K562 (cell line): ENCODE results near the gene OSBPL10. TPM values are rescaled to one million over a fixed set of nuclear protein-coding genes. Genes with fewer than 3 reads are reported as not detected.

Experiments
- ATAC-seq: fragments of 200-7000 bp; cut with Tn5 transposase; 3 replicates; pipeline ENCODE4 v1.9.1; 2020; ENCODE audit warnings: moderate library complexity
- BruUV-seq: library from RNA; stranded (reverse); fragments of 400-500 nt; replicated peaks from 2 replicates; lab custom pipeline; 2021; lab: Mats Ljungman, UMichigan
- CTCF ChIA-PET: fragments of 300-600 bp; formaldehyde crosslinking; extraction: SDS; loops from one replicate; lab custom pipeline; 2021; ENCODE audit warnings: low intra/inter-chr PET ratio; lab: Yijun Ruan, JAX
- POLR2A ChIA-PET: fragments of 300-600, 350-650 bp; sonication (Branson Sonifier 250); formaldehyde crosslinking; extraction: SDS; loops from one replicate; lab custom pipeline; 2021; ENCODE audit warnings: antibody characterized with exemption, inconsistent platforms; lab: Yijun Ruan, JAX
- DNase-seq, 4 experiments: peaks; one replicate each; pipeline versions ENCODE4 v3.0.0 to v3.0.0-alpha.2; 2011 to 2018; ENCODE audit warnings: low spot score in 3 of 4, mixed read lengths in 3 of 4; ENCODE audit errors: extremely low read depth in 1 of 4
- FAIRE-seq: peaks from 2 replicates; lab custom pipeline; 2011; peaks lifted over from hg19 to GRCh38; lab: Jason Lieb, UNC
- H2AFZ ChIP-seq: 2 replicates; pipeline ENCODE4 v1.6.0; 2011; ENCODE audit warnings: low read depth, low read length, control low read depth, inconsistent platforms
- H3K27ac ChIP-seq: fragments of 200-600 bp; 3 replicates; pipeline ENCODE4 v1.8.0; 2011; ENCODE audit warnings: low read depth, mild to moderate bottlenecking, control low read depth, inconsistent platforms, low read length, moderate library complexity, mixed read lengths; ENCODE audit errors: extremely low read depth
- H3K27me3 ChIP-seq, 2 experiments: fragments of 300-600 bp in 1 of 2; 2 replicates in 1 of 2; 3 replicates in 1 of 2; pipeline versions ENCODE4 v1.6.0 to v1.8.0; 2011; ENCODE audit warnings: inconsistent platforms in 2 of 2, low read length in 2 of 2, mild to moderate bottlenecking in 1 of 2, mixed read lengths in 1 of 2, moderate library complexity in 1 of 2; ENCODE audit not compliant: control insufficient read depth in 2 of 2, insufficient read depth in 2 of 2
- H3K36me3 ChIP-seq: fragments of 300-600 bp; 3 replicates; pipeline ENCODE4 v1.8.0; 2011; ENCODE audit warnings: mild to moderate bottlenecking, low read length, inconsistent platforms; ENCODE audit not compliant: control insufficient read depth, insufficient read depth
- H3K4me1 ChIP-seq, 2 experiments: fragments of 200-600 bp in 1 of 2; replicated peaks in 1 of 2; 2 replicates in 1 of 2; 3 replicates in 1 of 2; pipeline versions ENCODE4 v1.5.1 to v1.8.0; 2011; ENCODE audit warnings: inconsistent platforms in 2 of 2, low read length in 2 of 2, mild to moderate bottlenecking in 1 of 2, mixed read lengths in 1 of 2, moderate library complexity in 1 of 2; ENCODE audit not compliant: control insufficient read depth in 2 of 2, insufficient read depth in 2 of 2
- H3K4me2 ChIP-seq: 2 replicates; pipeline ENCODE4 v1.6.1; 2011; ENCODE audit warnings: low read length, control low read depth, inconsistent platforms, mixed read lengths; ENCODE audit not compliant: insufficient read depth
- H3K4me3 ChIP-seq: fragments of 200-600 bp; sonication (generic), shearing (Covaris generic); 2 replicates; pipeline ENCODE4 v1.5.1; 2016; ENCODE audit warnings: control low read depth, inconsistent platforms
- H3K79me2 ChIP-seq: fragments of 200-600 bp; 3 replicates; pipeline ENCODE4 v1.8.0; 2011; ENCODE audit warnings: low read length, inconsistent platforms; ENCODE audit not compliant: control insufficient read depth, insufficient read depth
- H3K9ac ChIP-seq, 2 experiments: 2 replicates each; pipeline versions ENCODE4 v1.6.0 to v1.6.1; 2011; ENCODE audit warnings: low read depth in 2 of 2, low read length in 2 of 2, control low read depth in 1 of 2, inconsistent platforms in 1 of 2, mild to moderate bottlenecking in 1 of 2, mixed read lengths in 1 of 2; ENCODE audit not compliant: insufficient read depth in 1 of 2
- H3K9me1 ChIP-seq: one replicate; pipeline ENCODE4 v1.6.0; 2011; ENCODE audit warnings: inconsistent platforms, mild to moderate bottlenecking, low read length, moderate library complexity; ENCODE audit not compliant: control insufficient read depth, insufficient read depth
- H3K9me3 ChIP-seq: replicated peaks from 2 replicates; pipeline ENCODE4 v1.5.1; 2011; ENCODE audit warnings: low read depth, low read length, inconsistent platforms; ENCODE audit not compliant: control insufficient read depth, insufficient read depth
- H4K20me1 ChIP-seq: replicated peaks from 2 replicates; pipeline ENCODE4 v1.6.1; 2011; ENCODE audit warnings: low read length, inconsistent platforms, mixed read lengths; ENCODE audit not compliant: control insufficient read depth, insufficient read depth
- BCL6 ChIP-seq: fragments of 250-450 bp; sonication (Bioruptor Pico); IDR thresholded peaks from 2 replicates; pipeline ENCODE4 v1.4.0; 2020
- DDX20 ChIP-seq: fragments of 450-650 bp; IDR thresholded peaks from 2 replicates; pipeline ENCODE4 v1.6.1; 2016; ENCODE audit warnings: missing genetic modification characterization, low read depth, mild to moderate bottlenecking, missing compliant biosample characterization, moderate library complexity
- ZFPM2 ChIP-seq: fragments of 250-450 bp; sonication (Bioruptor Pico); IDR thresholded peaks from 2 replicates; pipeline ENCODE4 v1.5.1; 2022; ENCODE audit warnings: mild to moderate bottlenecking
- WGBS: fragments of 100-300 bp; shearing (Covaris generic); methylation state at CpG from one replicate; pipeline ENCODE4 v1.1.6; 2016; ENCODE audit warnings: low coverage, mixed read lengths; ENCODE audit not compliant: insufficient coverage; ENCODE audit errors: missing lambda C conversion rate; 5-methylcytosine and 5-hydroxymethylcytosine counted together
- in situ Hi-C: fragments of 300-500 bp; cut with MboI; formaldehyde crosslinking; loops from 4 replicates; pipeline ENCODE4 v1.15.0; 2018; ENCODE audit warnings: inconsistent platforms, mixed read lengths
- intact Hi-C: fragments of 100-400 bp; cut with micrococcal nuclease; formaldehyde crosslinking; loops from 2 replicates; pipeline ENCODE4 v1.14.2; 2022
- polyA plus RNA-seq, 8 experiments: library from polyadenylated mRNA; depleted of rRNA in 4 of 8; stranded (reverse) in 5 of 8; unstranded in 3 of 8; fragments of >200 nt; fragmentation: Nextera tagmentation in 2 of 8; fragmentation: Illumina TruSeq in 1 of 8; extraction: Ambion mirVana in 2 of 8; extraction: Trizol in 1 of 8; gene quantifications; 2 replicates each; pipeline versions ENCODE4 v1.2.1 to v1.2.3, GENCODE V29; 2011 to 2014; ENCODE audit warnings: inconsistent platforms in 1 of 8, missing spikeins in 1 of 8
- total RNA-seq, 7 experiments: library from RNA; depleted of rRNA in 6 of 7; stranded (reverse); fragments of >200 nt in 6 of 7; fragmentation: Illumina TruSeq in 2 of 7; extraction: Trizol in 2 of 7; gene quantifications; 2 replicates each; pipeline versions ENCODE4 v1.2.1 to v1.2.3, GENCODE V29; 2011 to 2021; ENCODE audit warnings: low replicate concordance in 1 of 7
- TF ChIP-seq, protein P1 (sequence below): fragments of 450-650 bp; IDR thresholded peaks from 2 replicates; pipeline ENCODE4 v1.6.1; 2016; ENCODE audit warnings: missing biosample characterization, missing genetic modification characterization
- TF ChIP-seq, protein P2 (sequence below), 2 experiments: fragments of 450-650 bp in 1 of 2; IDR thresholded peaks; 2 replicates each; pipeline ENCODE4 v1.6.1; 2011 to 2017; ENCODE audit warnings: low read depth in 2 of 2, antibody characterized with exemption in 1 of 2, borderline replicate concordance in 1 of 2, low read length in 1 of 2, mild to moderate bottlenecking in 1 of 2, mixed read lengths in 1 of 2; ENCODE audit not compliant: control insufficient read depth in 1 of 2
- TF ChIP-seq, protein P3 (sequence below), 2 experiments: fragments of 200-800 bp in 1 of 2; sonication (Bioruptor generic) in 1 of 2; sonication (generic) in 1 of 2; formaldehyde crosslinking in 1 of 2; IDR thresholded peaks in 1 of 2; conservative IDR thresholded peaks in 1 of 2; 2 replicates each; pipeline versions ENCODE4 v1.5.0 to v1.6.1; 2016 to 2020; ENCODE audit warnings: missing compliant biosample characterization in 1 of 2, missing genetic modification characterization in 1 of 2, missing genetic modification reagents in 1 of 2
- TF ChIP-seq, protein P4 (sequence below): fragments of 450-650 bp; IDR thresholded peaks from one replicate; pipeline ENCODE4 v1.6.1; 2018; ENCODE audit warnings: mild to moderate bottlenecking, moderate library complexity; ENCODE audit not compliant: partially characterized antibody

Gene OSBPL10
- total and polyA plus RNA-seq, 9 of the 15 experiments (the other 6 are each of a cell fraction or from before 2014, with no cell fraction given) = 0.03 to 0.19 (median 0.14) TPM; not detected in 2

DNA sequence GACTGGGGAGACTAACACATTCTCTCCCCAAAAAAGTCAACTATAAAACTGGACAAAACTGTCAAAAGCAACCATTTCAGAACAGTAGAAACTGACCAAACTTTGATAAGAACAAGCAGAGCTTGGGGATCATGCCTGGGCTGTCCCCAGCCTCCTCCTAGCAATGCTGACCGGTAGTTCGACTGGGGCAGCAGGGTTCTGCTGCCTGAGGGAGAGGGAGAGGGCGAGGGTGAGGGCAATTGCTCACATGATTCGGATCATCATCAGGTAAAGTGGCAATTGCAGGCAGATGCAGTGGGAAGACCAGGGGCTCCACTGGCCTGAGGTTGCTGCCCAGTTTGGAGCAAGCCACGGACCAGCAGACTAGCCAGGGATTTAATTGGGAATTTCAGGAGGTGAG lies 88.6 kb downstream of the OSBPL10 start (continued):
- TF ChIP-seq, protein P1, sequence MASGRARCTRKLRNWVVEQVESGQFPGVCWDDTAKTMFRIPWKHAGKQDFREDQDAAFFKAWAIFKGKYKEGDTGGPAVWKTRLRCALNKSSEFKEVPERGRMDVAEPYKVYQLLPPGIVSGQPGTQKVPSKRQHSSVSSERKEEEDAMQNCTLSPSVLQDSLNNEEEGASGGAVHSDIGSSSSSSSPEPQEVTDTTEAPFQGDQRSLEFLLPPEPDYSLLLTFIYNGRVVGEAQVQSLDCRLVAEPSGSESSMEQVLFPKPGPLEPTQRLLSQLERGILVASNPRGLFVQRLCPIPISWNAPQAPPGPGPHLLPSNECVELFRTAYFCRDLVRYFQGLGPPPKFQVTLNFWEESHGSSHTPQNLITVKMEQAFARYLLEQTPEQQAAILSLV (tag) = no peak
- TF ChIP-seq, protein P2, sequence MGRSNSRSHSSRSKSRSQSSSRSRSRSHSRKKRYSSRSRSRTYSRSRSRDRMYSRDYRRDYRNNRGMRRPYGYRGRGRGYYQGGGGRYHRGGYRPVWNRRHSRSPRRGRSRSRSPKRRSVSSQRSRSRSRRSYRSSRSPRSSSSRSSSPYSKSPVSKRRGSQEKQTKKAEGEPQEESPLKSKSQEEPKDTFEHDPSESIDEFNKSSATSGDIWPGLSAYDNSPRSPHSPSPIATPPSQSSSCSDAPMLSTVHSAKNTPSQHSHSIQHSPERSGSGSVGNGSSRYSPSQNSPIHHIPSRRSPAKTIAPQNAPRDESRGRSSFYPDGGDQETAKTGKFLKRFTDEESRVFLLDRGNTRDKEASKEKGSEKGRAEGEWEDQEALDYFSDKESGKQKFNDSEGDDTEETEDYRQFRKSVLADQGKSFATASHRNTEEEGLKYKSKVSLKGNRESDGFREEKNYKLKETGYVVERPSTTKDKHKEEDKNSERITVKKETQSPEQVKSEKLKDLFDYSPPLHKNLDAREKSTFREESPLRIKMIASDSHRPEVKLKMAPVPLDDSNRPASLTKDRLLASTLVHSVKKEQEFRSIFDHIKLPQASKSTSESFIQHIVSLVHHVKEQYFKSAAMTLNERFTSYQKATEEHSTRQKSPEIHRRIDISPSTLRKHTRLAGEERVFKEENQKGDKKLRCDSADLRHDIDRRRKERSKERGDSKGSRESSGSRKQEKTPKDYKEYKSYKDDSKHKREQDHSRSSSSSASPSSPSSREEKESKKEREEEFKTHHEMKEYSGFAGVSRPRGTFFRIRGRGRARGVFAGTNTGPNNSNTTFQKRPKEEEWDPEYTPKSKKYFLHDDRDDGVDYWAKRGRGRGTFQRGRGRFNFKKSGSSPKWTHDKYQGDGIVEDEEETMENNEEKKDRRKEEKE (IDR thresholded peaks at IDR 0.05; ENCODE audit: borderline replicate concordance in 1 of 2, control insufficient read depth in 1 of 2, low read depth in 2 of 2, low read length in 1 of 2) = no peak
- TF ChIP-seq DDX20 = no peak

DNA sequence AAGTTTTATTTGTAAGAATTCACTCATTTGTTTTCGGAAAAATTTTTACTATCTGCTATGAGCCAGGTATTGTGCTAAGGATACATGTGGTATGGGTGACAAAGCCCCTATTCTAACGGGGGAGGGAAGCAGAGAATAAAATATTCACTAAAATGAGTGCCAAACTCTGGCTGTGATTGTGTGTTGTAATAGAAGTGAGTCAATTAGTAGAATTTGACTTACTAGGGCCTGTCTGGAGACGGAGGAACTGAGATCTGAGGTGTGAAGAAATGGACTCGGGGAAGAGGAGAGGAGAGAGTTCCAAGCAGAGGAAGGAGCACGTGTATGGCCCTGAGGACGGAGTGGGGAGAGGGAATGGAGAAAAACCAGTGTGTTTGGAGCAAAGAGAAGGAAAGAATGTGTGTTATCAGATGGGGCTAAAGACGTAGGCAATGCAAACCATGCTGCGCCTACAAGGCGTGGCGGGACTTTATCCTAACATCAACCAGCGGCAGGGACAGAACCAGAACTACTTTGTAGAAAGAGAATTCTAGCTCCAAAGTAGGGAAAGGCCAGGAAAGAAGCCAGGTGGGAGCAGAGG lies 89.1 kb downstream of the OSBPL10 start:
- Histone ChIP-seq H3K27ac (no peak overlapping the region), H3K27me3 (peaks cover 3 to 17% of the 10 kb centered on the region in 2 experiments; a peak in 4 of 5 replicates), H2AFZ (no peak overlapping the region), H3K9ac (no peak overlapping the region), H3K79me2 (no peaks in the 10 kb centered on the region), H4K20me1 (no peaks in the 10 kb centered on the region), H3K36me3 (no peaks in the 10 kb centered on the region), H3K4me1 (no peaks in the 10 kb centered on the region), H3K9me3 (no peaks in the 10 kb centered on the region), H3K4me2 (no peak overlapping the region), H3K4me3 (no peak overlapping the region), H3K9me1 (peaks cover 4% of the 10 kb centered on the region)
- in situ Hi-C loops (no loop called here), intact Hi-C loops (no loop called here)
- 0% methylated on average over 11 of the region's 11 CpGs for WGBS
- ATAC-seq (no peak), FAIRE-seq (no peak), DNase-seq (no peak)
- no TSS peak for BruUV-seq
- ChIA-PET CTCF (no interaction called here), POLR2A (interaction anchor here (1.2 kb wide), 1 partner anchor 10 kb away, joined by 7 read pairs; no protein-coding TSS in a partner anchor)
- TF ChIP-seq, protein P3, sequence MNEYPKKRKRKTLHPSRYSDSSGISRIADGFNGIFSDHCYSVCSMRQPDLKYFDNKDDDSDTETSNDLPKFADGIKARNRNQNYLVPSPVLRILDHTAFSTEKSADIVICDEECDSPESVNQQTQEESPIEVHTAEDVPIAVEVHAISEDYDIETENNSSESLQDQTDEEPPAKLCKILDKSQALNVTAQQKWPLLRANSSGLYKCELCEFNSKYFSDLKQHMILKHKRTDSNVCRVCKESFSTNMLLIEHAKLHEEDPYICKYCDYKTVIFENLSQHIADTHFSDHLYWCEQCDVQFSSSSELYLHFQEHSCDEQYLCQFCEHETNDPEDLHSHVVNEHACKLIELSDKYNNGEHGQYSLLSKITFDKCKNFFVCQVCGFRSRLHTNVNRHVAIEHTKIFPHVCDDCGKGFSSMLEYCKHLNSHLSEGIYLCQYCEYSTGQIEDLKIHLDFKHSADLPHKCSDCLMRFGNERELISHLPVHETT (CRISPR knock-in tag; conservative IDR thresholded peaks at IDR 0.05 in 1 of 2, IDR thresholded peaks at IDR 0.05 in 1 of 2) = no peak
- TF ChIP-seq ZFPM2 (no peak), BCL6 (no peak)
- TF ChIP-seq, protein P4, sequence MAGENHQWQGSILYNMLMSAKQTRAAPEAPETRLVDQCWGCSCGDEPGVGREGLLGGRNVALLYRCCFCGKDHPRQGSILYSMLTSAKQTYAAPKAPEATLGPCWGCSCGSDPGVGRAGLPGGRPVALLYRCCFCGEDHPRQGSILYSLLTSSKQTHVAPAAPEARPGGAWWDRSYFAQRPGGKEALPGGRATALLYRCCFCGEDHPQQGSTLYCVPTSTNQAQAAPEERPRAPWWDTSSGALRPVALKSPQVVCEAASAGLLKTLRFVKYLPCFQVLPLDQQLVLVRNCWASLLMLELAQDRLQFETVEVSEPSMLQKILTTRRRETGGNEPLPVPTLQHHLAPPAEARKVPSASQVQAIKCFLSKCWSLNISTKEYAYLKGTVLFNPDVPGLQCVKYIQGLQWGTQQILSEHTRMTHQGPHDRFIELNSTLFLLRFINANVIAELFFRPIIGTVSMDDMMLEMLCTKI = no peak
- TF ChIP-seq, all 486 proteins: peak for 0
